ENCODE measurements around the gene MBLAC1. TPM values are rescaled to one million over a fixed set of nuclear protein-coding genes. Genes with fewer than 3 reads are reported as not detected.

Gene MBLAC1
- total and polyA plus RNA-seq, 9 of the 15 experiments (the other 6 are each of a cell fraction or from before 2014, with no cell fraction given), result 0.03 to 3.1 (median 0.52) TPM

- TF ChIP-seq SRSF7 (optimal IDR thresholded peaks at IDR 0.05; ENCODE audit: low read depth, low read length) (no peak), MCM3 (IDR thresholded peaks at IDR 0.05) (no peak), ZNF408 (CRISPR knock-in tag; IDR thresholded peaks at IDR 0.05; ENCODE audit: low read depth) (no peak), GMEB1 (CRISPR knock-in tag; IDR thresholded peaks at IDR 0.05) (peak; percentile 88), TCF15 (CRISPR knock-in tag; IDR thresholded peaks at IDR 0.05) (0 out of 2 replicates have a peak, but pooled peaks have one; percentile 7), RREB1 (CRISPR knock-in tag; IDR thresholded peaks at IDR 0.05) (no peak), NEUROD1 (IDR thresholded peaks at IDR 0.05; ENCODE audit: borderline replicate concordance, low read depth, low read length, partially characterized antibody) (no peak), EZH2 (IDR thresholded peaks at IDR 0.05; ENCODE audit: borderline replicate concordance, low read depth, low read length) (no peak), ZNF449 (CRISPR knock-in tag; IDR thresholded peaks at IDR 0.05) (no peak), TFAP4 (CRISPR knock-in tag; IDR thresholded peaks at IDR 0.05; ENCODE audit: borderline replicate concordance) (peak; percentile 66; the same call in 1 of the 2 replicates), KHSRP (IDR thresholded peaks at IDR 0.05) (no peak), SNRNP70 (optimal IDR thresholded peaks at IDR 0.05; ENCODE audit: low read depth, low read length) (no peak), HOMEZ (CRISPR knock-in tag; IDR thresholded peaks at IDR 0.05) (no peak), ZNF316 (IDR thresholded peaks at IDR 0.05) (no peak)
Measured at GRCh38 chr7:100126931-100127865, at the start of gene MBLAC1 (continued).
